ENCODE results near the gene PARP15.
"Not testable (repeated sequence)": the region's sequence is repeated elsewhere in the genome, so short reads cannot be mapped to it uniquely, and the experiment has no call there.

The PARP15 gene

GRCh38 chr3:122635789-122636188, 58.3 kb downstream of the PARP15 start:
- peak in 1 of 2 donors; percentile 61 for DNase-seq (ENCODE audit: low read depth in 2 of 2)
- no peak for TF ChIP-seq CTCF (IDR thresholded peaks at IDR 0.05; ENCODE audit: low read depth, low read length)
- H3K4me3 ChIP-seq (replicated peaks in 1 of 2; ENCODE audit: low read depth in 2 of 2, low read length in 2 of 2) = no peak overlapping the region

GRCh38 chr3:122636697-122637096, 59.2 kb downstream of the PARP15 start:
- no peak for DNase-seq (ENCODE audit: low read depth in 2 of 2)
- no peak for TF ChIP-seq CTCF (IDR thresholded peaks at IDR 0.05; ENCODE audit: low read depth, low read length)
- H3K4me3 ChIP-seq (replicated peaks in 1 of 2; ENCODE audit: low read depth in 2 of 2, low read length in 2 of 2) = no peak overlapping the region

GRCh38 chr3:122640437-122640999, 63.1 kb downstream of the PARP15 start:
- H3K4me3 ChIP-seq (replicated peaks in 1 of 2; ENCODE audit: low read depth in 2 of 2, low read length in 2 of 2) = no peak overlapping the region
- DNase-seq (ENCODE audit: low read depth in 2 of 2) = no peak
- TF ChIP-seq CTCF (IDR thresholded peaks at IDR 0.05; ENCODE audit: low read depth, low read length) = no peak

- H3K4me3 ChIP-seq (replicated peaks in 1 of 2; ENCODE audit: low read depth in 2 of 2, low read length in 2 of 2) = no peak overlapping the region
- no peak for TF ChIP-seq CTCF (IDR thresholded peaks at IDR 0.05; ENCODE audit: low read depth, low read length)
- no peak for DNase-seq (ENCODE audit: low read depth in 2 of 2)
These were observed 65.5 kb downstream of the PARP15 start for GRCh38 chr3:122642935-122643334.

- H3K4me3 ChIP-seq (replicated peaks in 1 of 2; ENCODE audit: low read depth in 2 of 2, low read length in 2 of 2) = no peak overlapping the region
- TF ChIP-seq CTCF (IDR thresholded peaks at IDR 0.05; ENCODE audit: low read depth, low read length) = no peak
- no peak for DNase-seq (ENCODE audit: low read depth in 2 of 2)
These were observed 68.9 kb downstream of the PARP15 start for GRCh38 chr3:122646146-122646988.

GRCh38 chr3:122651233-122651907, 73.9 kb downstream of the PARP15 start:
- not testable (repeated sequence) for H3K4me3 ChIP-seq (replicated peaks in 1 of 2; ENCODE audit: low read depth in 2 of 2, low read length in 2 of 2); DNase-seq (ENCODE audit: low read depth in 2 of 2)

- H3K4me3 ChIP-seq (replicated peaks in 1 of 2; ENCODE audit: low read depth in 2 of 2, low read length in 2 of 2); DNase-seq (ENCODE audit: low read depth in 2 of 2): not testable (repeated sequence)
These were observed 74.5 kb downstream of the PARP15 start for GRCh38 chr3:122651962-122652361.

GRCh38 chr3:122658336-122658735, 80.9 kb downstream of the PARP15 start:
- not testable (repeated sequence) for H3K4me3 ChIP-seq (replicated peaks in 1 of 2; ENCODE audit: low read depth in 2 of 2, low read length in 2 of 2); DNase-seq (ENCODE audit: low read depth in 2 of 2)
